Pons (tissue), 1 donor: ENCODE data around the gene TNS3.

Source experiments
- DNase-seq: peaks from one replicate; pipeline ENCODE4 v3.0.0-alpha.2; 2016; ENCODE audit warnings: low spot score

Gene TNS3

DNA sequence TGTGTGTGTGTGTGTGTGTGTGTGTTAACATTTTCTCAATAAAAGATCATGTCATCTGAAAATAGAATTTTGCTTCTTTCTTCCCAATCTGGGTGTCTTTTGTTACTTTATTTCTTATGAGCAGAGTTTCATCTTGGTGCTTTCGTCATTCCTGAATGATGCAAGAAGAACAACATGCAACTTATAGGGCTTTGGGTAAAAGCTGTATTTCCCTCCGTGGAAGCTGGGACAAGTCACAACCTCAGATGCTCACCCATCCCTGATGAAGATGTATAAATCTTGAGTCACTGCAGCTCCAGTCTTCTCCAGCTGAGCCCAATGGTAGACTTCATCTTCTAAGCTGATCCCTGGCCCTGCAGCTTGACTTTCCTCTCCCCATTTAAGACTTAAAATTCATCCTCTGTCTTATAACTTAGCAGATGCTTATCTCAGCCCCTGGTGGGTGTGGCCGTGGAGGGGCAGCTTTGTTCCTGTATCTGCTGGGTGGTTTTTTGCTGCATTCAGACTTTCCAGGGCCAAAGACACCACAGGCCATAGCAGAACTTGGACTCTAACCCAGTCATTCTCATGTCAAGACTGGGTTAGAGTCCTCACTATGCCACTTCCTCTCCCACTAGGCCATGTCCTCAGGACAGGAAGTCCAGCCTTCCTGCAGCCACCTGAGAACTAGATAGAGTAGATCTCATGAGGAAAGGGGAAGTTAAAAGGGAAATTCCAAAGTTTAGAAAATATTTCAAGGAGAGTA, 356.4 kb downstream of the TNS3 start:
- DNase-seq = no peak
